LNCAP (cell line): Measurements from ENCODE around the gene ACTN2.
A peak's percentile ranks its signal among the peaks of the same experiment; 100 is the strongest.

Experiments used
- TF ChIP-seq, protein P1 (sequence below): fragments of 450-650 bp; IDR thresholded peaks from 2 replicates; pipeline ENCODE4 v1.5.1; 2017; ENCODE audit warnings: mild to moderate bottlenecking

ACTN2 gene

DNA sequence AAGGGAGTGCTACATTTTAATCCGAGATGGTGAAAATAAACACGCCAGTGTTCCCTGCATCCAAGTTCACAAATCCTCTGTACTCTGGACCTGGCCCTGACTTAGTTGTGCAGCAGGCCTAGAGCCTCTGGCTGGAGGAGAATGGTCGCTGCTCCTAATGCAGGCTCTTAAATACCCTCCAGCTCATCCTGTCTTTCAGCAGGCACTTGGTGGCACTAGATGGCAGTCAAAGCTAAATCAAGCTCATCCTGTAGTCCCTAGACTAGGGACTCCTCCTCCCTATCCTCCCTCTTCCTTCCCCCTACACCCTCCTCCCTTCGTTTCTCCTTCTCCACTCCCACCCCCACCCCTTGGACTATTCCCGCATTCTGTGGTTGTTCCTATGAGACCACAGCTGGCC, 67.2 kb downstream of the ACTN2 start:
- TF ChIP-seq, protein P1, sequence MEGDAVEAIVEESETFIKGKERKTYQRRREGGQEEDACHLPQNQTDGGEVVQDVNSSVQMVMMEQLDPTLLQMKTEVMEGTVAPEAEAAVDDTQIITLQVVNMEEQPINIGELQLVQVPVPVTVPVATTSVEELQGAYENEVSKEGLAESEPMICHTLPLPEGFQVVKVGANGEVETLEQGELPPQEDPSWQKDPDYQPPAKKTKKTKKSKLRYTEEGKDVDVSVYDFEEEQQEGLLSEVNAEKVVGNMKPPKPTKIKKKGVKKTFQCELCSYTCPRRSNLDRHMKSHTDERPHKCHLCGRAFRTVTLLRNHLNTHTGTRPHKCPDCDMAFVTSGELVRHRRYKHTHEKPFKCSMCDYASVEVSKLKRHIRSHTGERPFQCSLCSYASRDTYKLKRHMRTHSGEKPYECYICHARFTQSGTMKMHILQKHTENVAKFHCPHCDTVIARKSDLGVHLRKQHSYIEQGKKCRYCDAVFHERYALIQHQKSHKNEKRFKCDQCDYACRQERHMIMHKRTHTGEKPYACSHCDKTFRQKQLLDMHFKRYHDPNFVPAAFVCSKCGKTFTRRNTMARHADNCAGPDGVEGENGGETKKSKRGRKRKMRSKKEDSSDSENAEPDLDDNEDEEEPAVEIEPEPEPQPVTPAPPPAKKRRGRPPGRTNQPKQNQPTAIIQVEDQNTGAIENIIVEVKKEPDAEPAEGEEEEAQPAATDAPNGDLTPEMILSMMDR: peak; percentile 70

DNA sequence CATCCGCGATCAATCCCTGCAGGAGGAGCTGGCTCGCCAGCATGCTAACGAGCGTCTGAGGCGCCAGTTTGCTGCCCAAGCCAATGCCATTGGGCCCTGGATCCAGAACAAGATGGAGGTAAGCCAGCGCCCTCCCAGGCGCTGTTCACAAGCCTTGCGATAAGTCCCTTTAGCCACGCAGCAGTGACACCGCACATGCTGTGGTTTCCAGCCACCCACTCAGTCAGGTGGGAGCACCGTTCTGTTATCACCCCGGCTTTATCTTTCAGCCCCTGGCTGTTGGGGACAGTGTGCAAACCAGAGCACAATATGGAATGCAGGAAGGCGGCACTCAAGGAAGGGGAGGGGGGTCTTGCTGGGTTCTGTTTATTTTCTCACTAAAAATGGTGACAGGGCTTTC, 67.7 kb downstream of the ACTN2 start:
- TF ChIP-seq, protein P1: no peak

DNA sequence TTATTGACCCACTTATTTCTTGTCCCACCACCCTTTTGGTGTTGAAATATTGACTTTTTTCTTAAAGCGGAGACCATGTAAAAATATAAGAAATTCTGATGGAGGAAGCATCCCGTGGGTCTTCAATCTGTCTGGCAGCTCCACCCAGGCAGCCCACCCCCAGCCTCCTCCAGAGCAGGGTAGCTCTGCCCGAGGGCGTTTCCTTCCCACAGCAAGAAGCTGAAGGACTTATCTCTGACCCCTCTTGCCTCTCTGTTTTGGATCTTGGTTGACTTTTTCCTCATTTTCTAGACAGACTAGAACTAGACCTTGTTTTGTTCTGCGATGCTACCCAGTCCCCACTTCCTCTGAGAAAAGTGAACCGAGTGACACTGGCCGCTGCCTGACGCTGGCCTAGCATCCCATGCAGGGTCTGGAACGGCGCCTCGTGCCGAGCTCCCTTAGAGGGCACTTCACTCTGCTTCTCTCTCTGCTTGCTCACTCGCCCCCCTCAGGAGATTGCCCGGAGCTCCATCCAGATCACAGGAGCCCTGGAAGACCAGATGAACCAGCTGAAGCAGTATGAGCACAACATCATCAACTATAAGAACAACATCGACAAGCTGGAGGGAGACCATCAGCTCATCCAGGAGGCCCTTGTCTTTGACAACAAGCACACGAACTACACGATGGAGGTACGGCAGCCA, 68.4 kb downstream of the ACTN2 start:
- TF ChIP-seq, protein P1: no peak

DNA sequence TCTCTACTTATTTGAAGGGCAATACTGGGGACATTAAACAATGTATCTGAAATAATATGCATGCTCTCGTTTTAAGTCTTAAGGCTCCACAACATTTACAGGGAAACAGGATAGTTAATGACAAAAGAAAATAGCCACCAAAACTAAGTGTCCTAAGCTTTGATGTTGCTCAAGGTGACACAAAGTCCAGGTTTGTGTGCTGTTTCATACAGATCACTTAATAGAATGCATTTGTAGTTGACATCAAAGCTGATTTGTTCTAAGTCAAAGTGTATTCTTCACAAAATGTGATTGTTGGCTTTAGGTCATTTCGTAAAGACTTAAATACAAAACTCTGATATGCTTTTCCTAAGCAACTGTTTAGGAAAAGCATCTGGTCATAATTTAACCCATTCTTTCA, 71.3 kb downstream of the ACTN2 start:
- TF ChIP-seq, protein P1: no peak

DNA sequence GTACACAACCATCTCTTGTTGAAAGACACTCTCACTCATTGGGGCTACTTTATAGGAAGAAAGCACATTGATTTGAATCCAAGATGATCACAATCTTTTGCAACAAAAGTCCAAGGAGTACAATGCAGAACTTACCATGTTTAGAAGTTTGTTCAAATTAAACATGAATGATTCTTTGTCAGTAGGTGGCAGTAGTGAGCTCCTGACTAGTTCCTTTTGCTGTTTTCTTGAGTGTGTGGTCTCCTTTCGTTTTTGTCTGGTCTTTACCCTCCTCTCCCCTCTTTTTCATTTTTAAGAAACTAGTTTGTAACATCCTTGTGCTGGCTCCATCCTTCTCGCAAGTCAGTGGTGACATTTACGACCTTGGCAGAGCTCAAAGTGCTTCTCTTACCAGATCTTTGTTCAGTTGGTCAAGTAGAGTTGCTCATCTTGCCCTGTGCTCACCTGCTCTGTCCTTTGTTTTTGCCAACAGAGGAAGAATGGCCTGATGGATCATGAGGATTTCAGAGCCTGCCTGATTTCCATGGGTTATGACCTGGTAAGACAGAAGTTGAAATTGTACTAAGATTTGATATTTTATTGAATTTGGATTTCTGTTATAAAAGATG, 73.1 kb downstream of the ACTN2 start:
- TF ChIP-seq, protein P1: peak; percentile 85

DNA sequence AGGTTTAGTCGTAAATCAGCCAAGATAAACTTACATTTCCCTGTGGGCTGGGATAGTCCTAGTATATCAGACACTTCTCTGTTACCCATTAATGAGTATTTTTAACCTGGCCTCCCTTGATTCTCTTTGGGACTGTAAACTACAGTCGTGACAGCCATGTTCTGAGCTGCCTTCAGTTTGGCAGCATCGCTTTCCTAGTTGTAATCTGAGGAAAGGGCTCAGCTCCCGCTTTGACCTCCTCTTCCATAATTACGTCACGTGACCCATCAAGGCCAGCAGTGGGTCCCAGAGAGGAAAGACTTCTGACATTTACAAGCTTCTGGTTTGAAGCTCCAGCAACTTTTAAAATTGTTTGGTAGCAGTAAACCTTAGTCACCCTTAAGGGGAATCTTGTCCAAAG, 74.2 kb downstream of the ACTN2 start:
- TF ChIP-seq, protein P1: no peak

DNA sequence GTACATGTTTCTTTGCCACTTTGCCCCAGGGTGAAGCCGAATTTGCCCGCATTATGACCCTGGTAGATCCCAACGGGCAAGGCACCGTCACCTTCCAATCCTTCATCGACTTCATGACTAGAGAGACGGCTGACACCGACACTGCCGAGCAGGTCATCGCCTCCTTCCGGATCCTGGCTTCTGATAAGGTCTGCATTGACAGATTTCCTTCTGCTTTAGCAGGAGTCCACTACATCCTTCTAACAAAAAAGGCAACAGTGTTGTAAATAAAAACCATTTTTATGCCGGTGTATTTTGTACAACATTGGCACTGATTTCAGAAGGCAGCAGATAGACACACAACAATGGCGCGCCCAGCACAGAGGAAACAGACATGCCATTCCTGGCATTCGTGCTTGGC, 74.7 kb downstream of the ACTN2 start:
- TF ChIP-seq, protein P1: no peak
